GM18519 (cell line): ENCODE measurements around the gene TUBA4B.

Experiments
- ATAC-seq: cut with Tn5 transposase; IDR thresholded peaks from one replicate; pipeline ENCODE4 v1.9.1; 2021; ENCODE audit warnings: mild to moderate bottlenecking, moderate library complexity; ENCODE audit not compliant: unreplicated experiment, low FRiP score

Gene TUBA4B

GRCh38 chr2:219218217-219218731, 34.8 kb upstream of the TUBA4B start:
- peak; percentile 16 for ATAC-seq

DNA sequence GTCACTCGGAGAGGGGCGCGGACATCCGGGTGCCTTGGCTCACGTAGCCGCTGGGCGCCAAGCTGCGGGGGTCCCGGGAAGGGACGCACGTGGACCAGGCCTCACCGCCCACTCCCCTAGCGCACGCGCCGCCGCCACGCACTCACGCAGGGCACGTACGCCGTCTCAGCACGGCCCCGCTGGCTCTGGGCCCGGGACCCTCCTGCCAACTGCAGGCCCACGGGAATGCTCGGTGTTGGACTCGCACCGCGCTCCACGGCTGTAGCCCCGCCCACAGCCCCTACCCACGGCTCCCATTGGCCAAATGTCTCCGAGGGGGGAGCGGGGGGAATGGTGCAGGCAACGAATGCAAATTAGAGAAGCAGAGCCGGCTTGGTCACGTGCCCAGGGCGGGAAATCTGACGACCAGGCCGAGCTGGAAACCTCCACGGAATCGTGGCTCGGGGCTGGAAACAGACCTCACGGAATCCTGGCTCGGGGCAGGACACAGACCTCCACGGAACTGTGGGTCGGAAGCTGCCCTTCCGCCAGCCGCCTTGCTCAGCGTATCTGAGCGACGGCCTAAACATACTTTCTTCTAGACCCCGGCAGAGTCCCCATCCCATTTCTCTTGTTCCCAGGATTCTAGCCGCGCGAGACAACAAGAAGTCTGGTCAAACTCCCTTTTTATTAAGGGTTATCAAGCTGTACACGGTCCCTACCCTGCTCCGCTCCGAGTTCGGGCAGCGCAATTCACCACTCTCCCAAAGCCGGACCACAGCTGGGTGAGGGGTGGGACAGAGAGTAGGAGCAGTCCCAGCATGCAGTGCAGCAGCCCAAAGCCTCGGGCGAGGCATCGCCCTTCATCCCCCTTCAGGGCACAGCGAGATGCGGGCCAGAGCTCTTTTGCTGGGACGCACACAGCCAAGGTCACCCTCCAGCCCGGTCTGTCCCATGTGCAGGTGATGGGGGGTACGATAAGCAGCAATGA, 34.0 kb upstream of the TUBA4B start, which contains the start of gene ABCB6:
TSS of gene ABCB6 (minus strand) at position 227 of the 970 bp plus-strand sequence. CDS start 285 bp downstream, outside the sequence.
- peak; percentile 51 for ATAC-seq

DNA sequence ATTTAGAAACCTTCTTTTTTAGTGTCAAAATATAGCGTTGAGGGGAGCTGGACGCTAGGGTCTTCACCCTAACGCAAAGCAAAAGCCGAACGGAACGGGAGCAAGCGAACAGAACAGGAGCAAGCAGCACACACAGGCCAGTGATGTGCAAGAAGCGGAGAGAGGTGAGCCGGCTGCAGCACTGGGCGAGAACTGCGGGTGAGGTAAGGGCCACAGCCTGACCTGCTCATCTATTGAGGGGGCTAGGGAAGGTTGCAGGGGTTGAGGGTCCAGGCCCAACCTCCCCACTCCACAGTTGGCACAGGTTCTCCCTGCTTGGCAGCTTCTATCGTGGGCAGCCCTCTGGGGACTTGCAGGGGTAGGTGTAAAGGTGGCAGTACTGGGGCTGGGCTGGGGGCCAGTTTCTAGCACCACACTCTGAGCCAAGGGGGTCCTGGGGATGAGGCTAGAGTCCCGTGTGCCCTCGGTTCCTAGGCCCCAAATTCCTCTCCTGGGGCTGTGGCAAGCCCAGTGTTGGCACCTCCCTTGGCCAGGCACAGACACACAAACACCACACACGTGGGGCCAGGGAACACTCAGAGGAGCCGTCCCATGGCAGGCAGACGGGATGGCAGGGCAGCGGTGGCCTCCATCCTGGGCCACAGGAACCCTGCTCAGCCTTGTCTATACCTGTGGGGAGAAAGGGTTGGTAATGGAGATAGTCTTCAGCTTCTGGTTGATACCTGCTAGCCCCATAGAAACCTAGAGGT, 33.1 kb upstream of the TUBA4B start:
- no peak for ATAC-seq

GRCh38 chr2:219220652-219221402, 32.2 kb upstream of the TUBA4B start:
- no peak for ATAC-seq

- ATAC-seq = no peak
Observed at GRCh38 chr2:219221957-219222518, 31.0 kb upstream of the TUBA4B start.

DNA sequence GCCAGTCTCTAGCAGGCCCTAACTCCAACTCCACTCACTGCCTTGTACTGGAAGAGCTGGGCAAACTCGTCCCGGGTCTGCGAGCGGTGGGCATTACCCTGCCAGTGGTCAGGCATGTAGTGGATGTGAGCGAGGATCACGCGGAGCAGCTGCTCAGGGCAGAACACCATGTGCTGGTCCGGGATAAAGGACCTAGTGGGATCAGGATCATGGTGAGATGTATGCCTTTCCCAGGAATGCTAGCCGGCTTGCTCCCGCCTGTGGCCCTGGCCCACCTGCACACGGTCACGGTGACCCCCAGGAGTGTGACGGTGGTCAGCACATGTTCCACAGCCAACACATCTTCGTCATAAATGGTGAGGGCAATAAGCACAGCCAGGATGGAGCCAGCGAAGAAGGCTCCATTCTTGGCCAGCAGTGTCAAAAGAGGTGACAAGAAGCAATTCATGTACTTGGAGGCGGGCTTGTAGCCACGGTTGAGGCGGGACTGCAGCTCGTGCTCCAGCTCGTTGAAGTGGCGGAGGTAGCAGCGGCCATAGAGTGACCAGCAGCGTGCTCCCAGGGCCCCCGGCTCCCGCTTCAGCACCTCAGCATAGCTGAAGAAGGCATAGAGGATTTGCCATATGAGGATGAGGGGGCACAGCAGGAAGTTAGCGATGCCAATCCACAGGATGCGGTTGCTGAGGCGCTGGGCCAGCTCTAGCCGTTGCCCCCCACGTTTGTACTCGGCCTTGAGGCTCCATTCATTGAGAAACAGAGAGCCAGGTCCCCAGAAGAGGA, 29.0 kb upstream of the TUBA4B start:
- ATAC-seq = no peak

DNA sequence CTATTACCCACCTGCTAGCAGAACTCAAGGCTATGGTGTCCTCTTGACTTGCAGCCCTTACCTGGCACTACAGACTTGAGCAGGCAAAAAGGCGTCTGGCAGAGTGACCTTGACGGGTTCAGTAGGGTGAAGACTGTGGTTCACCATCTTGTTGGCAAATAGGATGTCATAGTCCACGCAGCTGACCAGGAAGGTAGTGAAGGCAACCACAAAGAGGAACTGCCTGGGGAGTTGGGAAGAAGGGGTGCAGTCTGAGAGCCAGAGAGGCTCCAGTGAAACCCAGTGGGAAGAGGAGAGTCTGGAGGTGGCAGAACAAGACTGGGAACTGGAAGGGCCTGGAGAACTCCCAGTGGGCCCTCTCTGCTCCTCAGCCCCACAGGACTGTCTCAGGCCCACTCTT, 27.7 kb upstream of the TUBA4B start:
- ATAC-seq = no peak

GRCh38 chr2:219228041-219228910, 24.8 kb upstream of the TUBA4B start:
- ATAC-seq = no peak

GRCh38 chr2:219228911-219229304, 24.1 kb upstream of the TUBA4B start:
- ATAC-seq = no peak

DNA sequence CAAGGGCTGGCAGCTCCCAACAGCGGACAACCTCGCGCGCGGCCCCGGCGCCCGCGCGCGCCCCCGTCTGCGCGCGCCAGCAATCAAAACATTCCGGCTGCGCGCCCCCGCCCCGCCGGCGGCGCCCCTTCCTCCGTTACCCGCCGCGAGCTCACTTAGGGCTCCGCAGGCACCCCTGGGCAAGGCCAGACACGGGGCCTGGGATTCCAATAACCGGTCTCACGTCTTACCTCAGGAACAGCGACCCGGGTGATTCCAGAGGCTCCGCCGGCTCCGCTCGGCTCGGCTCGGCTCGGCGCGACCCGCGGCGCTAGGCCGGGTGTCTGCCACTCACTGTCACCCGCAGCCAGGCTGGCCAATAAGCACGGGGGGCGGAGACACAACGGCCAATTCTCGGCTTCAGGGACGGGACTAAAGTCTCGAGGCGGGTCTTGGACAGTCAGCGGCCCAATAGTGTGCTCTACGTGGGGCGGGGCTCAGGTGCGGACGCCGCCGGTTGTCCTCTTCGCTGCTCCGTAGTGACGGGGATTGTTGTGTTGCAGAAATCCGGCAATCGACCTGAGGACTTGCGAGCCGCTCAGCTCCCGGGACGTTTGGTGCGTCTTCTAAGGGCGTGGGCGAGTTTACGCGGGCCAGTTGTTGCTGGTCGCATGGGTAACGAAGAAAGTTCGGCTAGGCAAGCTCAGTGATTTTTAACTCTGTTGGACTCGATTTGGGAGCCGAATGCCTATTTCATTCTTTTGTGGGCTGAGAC, 23.6 kb upstream of the TUBA4B start, which contains the start of the genes ANKZF1 and ATG9A:
TSS of gene ANKZF1 (plus strand) at position 502 of the 754 bp plus-strand sequence. CDS start 452 bp downstream, outside the sequence.
TSS of gene ATG9A (minus strand) at position 332 of the 754 bp plus-strand sequence. CDS start 1,612 bp downstream, outside the sequence.
- ATAC-seq = peak; percentile 85

- no peak for ATAC-seq
Observed at GRCh38 chr2:219230059-219230540, 22.9 kb upstream of the TUBA4B start.

GRCh38 chr2:219234331-219234730, 18.7 kb upstream of the TUBA4B start:
- no peak for ATAC-seq

DNA sequence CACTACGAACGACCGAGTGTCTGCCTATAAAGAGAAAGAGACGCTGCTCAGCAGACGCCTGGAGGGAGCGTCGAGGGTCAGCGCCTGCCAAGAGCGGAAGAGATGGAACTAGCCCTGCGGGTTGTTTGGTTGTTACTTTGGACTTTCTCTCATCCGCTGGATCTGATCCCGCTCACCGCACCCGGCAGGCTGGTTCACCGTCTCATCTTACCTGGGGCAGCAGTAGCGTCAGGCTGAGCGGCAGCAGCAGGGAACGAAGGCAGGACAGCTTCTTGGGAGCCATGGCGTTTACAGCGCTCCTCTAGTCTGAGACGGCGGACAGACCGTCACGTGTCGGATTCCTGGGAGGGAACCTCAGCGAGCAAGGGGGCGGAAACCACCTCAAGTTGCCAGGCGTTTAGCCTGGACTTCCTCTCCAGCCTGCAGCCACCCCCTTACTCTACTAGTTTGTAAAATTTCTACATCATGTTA, 9.7 kb upstream of the TUBA4B start:
- no peak for ATAC-seq

GRCh38 chr2:219244789-219245147, 8.3 kb upstream of the TUBA4B start:
- ATAC-seq = no peak

GRCh38 chr2:219245148-219245898, 7.7 kb upstream of the TUBA4B start, which contains the start of the genes GLB1L and STK16:
Gene GLB1L, minus strand, starts transcription at chr2:219245444. Its CDS starts 1,871 bp downstream, at chr2:219243573.
Gene STK16, plus strand, starts transcription at chr2:219245479. Its CDS starts 521 bp downstream, at chr2:219246000.
- ATAC-seq = peak; percentile 77

- no peak for ATAC-seq
Observed at GRCh38 chr2:219245899-219246230, 7.2 kb upstream of the TUBA4B start.
